DMS153 treated with DMSO at 0.1 percent for 48 hours (cell line): ENCODE measurements around the gene ATF3.

ENCODE experiments used
- DNase-seq: peaks from one replicate; lab custom pipeline; 2025; ENCODE audit not compliant: unreplicated experiment; lab: John Stamatoyannopoulos, UW

ATF3 gene

GRCh38 chr1:212607913-212608391 is 609 bp upstream of the ATF3 start:
- DNase-seq = no peak

GRCh38 chr1:212608959-212609700 is 569 bp downstream of the ATF3 start:
- no peak for DNase-seq

GRCh38 chr1:212609701-212610574 is 1.4 kb downstream of the ATF3 start:
- DNase-seq = peak; percentile 39

GRCh38 chr1:212610575-212610967 is 2.0 kb downstream of the ATF3 start:
- DNase-seq = no peak

- no peak for DNase-seq
Observed at GRCh38 chr1:212611000-212611948, 2.7 kb downstream of the ATF3 start.

- DNase-seq = no peak
Observed at GRCh38 chr1:212612041-212612961, 3.7 kb downstream of the ATF3 start.

DNA sequence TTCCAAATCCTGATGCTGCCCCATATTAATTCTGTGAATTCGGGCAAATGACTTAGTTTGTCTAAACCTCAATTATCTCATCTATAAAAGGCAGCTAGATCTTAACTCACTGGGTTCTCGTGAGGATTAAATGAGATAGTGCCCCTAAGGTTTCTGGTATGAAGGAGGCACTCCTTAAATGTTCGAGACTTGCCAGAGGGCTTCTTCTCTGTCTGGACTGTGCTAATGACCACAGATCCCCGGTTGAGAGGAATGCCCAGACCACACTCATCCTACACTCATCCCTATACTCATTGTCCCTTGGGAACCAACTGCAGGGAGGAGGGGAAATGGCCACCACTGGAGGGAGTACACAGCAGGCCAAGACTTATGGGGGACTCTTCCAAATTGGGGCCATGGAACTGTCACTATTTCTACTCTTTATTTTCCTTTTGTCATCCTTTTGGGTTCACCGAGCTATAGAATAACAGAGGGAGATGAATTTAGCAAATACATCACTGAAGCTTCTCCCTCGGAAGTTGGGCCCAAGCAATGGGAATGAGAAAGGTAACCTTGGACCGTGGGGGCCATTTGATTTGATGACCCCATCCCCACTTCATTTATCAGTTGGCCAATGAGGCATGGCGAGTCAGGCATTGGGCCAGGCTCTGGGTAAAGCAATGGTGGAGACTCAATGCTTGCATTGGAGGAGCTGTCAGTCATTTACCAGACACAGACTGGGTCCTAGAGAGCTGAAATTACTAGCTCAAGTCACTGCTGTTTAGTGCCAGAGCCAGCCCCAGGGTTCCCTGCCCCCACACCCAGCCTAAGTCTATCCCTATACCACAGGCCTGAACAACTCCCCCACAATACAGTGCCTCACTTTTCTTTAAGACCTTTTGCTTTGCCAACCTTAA is 5.1 kb downstream of the ATF3 start:
- DNase-seq = no peak

DNA sequence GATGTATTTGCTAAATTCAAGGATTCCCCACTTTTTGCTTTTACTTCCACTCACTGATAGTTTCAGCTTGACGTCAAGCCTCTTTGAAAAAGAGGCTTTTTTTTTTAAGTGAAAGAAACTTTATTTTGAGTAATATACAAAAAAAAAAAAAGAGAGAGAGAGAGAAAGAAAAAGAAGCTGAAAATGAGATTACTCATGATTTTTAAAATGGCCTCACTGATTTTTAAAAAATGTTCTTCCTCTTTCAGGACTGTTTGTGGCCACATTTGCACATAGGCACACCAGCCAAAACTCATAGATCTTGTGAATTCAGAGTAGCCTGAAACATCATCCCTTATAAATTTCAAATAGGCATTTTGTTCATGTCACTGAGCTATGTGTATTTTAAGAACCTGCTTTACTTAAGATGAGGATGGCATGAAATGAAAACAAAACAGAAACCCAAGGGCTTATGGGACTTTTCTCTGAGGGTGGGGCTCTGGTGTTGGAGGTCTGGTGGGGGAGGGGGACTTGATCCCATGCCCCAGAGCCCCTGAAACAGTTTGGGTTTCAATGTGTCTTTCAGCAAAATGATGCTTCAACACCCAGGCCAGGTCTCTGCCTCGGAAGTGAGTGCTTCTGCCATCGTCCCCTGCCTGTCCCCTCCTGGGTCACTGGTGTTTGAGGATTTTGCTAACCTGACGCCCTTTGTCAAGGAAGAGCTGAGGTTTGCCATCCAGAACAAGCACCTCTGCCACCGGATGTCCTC is 6.1 kb downstream of the ATF3 start:
- no peak for DNase-seq

- DNase-seq = no peak
Observed at GRCh38 chr1:212615201-212615470, 6.6 kb downstream of the ATF3 start.

GRCh38 chr1:212618466-212619210 is 10.1 kb downstream of the ATF3 start:
- no peak for DNase-seq

DNA sequence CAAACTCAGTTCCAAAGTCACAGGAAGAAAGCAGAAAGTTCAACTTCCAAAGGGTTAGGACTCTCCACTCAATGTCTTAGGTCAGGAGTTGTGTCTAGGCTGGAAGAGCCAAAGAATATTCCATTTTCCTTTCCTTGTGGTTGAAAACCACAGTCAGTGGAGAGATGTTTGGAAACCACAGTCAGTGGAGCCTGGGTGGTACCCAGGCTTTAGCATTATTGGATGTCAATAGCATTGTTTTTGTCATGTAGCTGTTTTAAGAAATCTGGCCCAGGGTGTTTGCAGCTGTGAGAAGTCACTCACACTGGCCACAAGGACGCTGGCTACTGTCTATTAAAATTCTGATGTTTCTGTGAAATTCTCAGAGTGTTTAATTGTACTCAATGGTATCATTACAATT is 11.7 kb downstream of the ATF3 start:
- DNase-seq = no peak

- DNase-seq = no peak
Observed at GRCh38 chr1:212621043-212621948, 12.7 kb downstream of the ATF3 start.

DNA sequence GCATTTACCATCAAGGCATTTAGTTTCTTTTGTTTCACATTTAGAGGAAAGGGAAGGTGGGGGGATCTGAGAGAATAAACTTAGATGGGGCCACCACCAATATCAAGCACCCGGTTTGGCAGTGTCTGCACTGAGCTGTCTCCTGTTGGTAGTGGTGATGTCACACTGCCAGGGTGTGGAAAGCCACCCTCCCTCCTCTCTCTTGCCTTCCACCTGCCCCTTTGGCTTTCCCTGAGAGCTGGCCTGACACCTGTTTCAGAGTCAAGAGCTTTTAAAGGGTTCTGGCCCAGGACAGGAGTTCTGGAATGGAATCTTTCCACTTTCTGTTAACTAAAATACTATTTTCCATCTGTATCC is 13.4 kb downstream of the ATF3 start:
- DNase-seq = no peak

DNA sequence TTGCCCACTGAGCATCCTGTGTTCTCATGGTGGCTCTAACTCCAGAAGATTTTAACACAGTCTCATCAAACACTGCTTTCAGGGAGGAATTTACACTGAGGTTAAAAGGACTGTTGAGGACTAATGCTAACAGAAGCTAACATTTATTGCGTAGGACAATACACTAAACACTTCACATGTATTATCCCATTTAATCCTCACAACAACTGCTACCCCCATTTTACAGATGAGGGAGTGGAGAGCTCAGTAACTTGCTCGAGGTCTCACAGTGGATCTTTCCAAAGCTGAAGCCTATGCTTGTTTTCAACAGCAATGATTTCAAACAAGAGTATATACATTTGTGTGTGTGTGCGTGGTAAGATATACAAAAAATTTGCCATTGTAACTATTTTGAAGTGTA is 13.9 kb downstream of the ATF3 start:
- DNase-seq = no peak

- DNase-seq = no peak
Observed at GRCh38 chr1:212622906-212623305, 14.3 kb downstream of the ATF3 start.

DNA sequence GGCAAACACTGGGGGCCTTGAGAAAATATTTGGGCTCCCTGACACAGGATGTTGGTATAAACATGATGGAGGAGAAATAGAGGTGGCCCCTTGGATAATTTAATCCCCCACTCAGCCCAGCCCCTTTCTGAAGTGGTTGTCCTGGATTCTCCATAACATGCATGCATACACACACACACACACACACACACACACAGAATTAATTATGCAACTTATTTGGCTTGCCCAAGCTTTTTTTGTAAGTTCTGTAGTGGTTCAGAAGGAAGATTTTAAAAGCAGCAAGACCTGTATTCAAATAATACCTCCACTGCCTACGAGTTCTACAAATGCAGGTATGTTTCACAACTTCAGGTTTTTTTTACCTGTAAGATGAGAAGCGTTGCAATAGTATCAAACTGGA is 15.0 kb downstream of the ATF3 start:
- DNase-seq = no peak

DNA sequence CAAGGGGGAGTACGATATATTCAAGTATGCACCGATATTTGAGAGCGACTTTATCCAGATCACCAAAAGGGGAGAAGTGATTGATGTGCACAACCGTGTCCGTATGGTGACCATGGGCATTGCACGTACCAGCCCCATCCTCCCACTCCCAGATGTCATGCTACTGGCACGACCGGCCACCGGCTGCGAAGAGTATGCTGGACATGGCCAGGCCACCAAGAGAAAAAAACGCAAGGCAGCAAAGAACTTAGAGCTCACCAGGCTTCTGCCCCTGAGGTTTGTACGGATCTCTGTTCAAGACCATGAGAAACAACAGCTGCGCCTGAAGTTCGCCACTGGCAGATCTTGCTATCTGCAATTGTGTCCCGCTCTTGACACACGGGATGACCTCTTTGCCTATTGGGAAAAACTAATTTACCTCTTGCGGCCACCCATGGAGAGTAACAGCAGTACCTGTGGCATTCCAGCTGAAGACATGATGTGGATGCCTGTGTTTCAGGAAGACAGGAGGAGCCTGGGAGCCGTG is 16.5 kb downstream of the ATF3 start:
- DNase-seq = no peak
